HG03139 (cell line): ENCODE results near the gene EXO1.
"Not testable (repeated sequence)": the region's sequence is repeated elsewhere in the genome, so short reads cannot be mapped to it uniquely, and the experiment has no call there.

ENCODE experiments used
- ATAC-seq: cut with Tn5 transposase; IDR thresholded peaks from one replicate; pipeline ENCODE4 v1.9.1; 2021; ENCODE audit not compliant: unreplicated experiment

The EXO1 gene

GRCh38 chr1:241847796-241848685, at the start of gene EXO1:
EXO1 (plus strand) TSS chr1:241848204; CDS start chr1:241850426, 2,222 bp downstream.
- ATAC-seq: peak; percentile 96

GRCh38 chr1:241799416-241799815, 48.6 kb upstream of the EXO1 start:
- ATAC-seq: no peak

GRCh38 chr1:241800640-241801039, 47.4 kb upstream of the EXO1 start:
- peak; percentile 53 for ATAC-seq

GRCh38 chr1:241802863-241803262, 45.1 kb upstream of the EXO1 start:
- ATAC-seq: no peak

- not testable (repeated sequence) for ATAC-seq
These were observed 43.3 kb upstream of the EXO1 start for GRCh38 chr1:241804706-241805105.

GRCh38 chr1:241808265-241808664, 39.7 kb upstream of the EXO1 start:
- no peak for ATAC-seq

GRCh38 chr1:241810769-241811405, 37.1 kb upstream of the EXO1 start:
- ATAC-seq: peak; percentile 70

- ATAC-seq: no peak
These were observed 34.2 kb upstream of the EXO1 start for GRCh38 chr1:241813768-241814320.

- no peak for ATAC-seq
These were observed 32.0 kb upstream of the EXO1 start for GRCh38 chr1:241816008-241816407.

GRCh38 chr1:241817331-241817792, 30.6 kb upstream of the EXO1 start:
- ATAC-seq: no peak

- ATAC-seq: no peak
These were observed 29.9 kb upstream of the EXO1 start for GRCh38 chr1:241817956-241818612.

GRCh38 chr1:241819340-241819866, 28.6 kb upstream of the EXO1 start:
- ATAC-seq: no peak

GRCh38 chr1:241821363-241821762, 26.6 kb upstream of the EXO1 start:
- ATAC-seq: no peak

- ATAC-seq: no peak
These were observed 25.2 kb upstream of the EXO1 start for GRCh38 chr1:241822846-241823245.

- ATAC-seq: no peak
These were observed 24.1 kb upstream of the EXO1 start for GRCh38 chr1:241823925-241824324.

- no peak for ATAC-seq
These were observed 22.4 kb upstream of the EXO1 start for GRCh38 chr1:241825581-241825980.

GRCh38 chr1:241826613-241827012, 21.4 kb upstream of the EXO1 start:
- ATAC-seq: not testable (repeated sequence)

- no peak for ATAC-seq
These were observed 20.7 kb upstream of the EXO1 start for GRCh38 chr1:241827264-241827663.

GRCh38 chr1:241828463-241829021, 19.5 kb upstream of the EXO1 start:
- no peak for ATAC-seq

GRCh38 chr1:241829468-241829867, 18.5 kb upstream of the EXO1 start:
- ATAC-seq: no peak
